ENCODE data around the gene SLC37A3. TPM values are rescaled to one million over a fixed set of nuclear protein-coding genes. Genes with fewer than 3 reads are reported as not detected.

SLC37A3 gene
- total RNA-seq, 1 donor from 2014 or later, result 62.3 TPM

- no peak for DNase-seq (ENCODE audit: low spot score, unreplicated experiment)
- no peak for TF ChIP-seq CTCF (IDR thresholded peaks at IDR 0.05; ENCODE audit: unreplicated experiment)
- Mint-ChIP-seq H3K4me3 (ENCODE audit: low read depth) (no peak overlapping the region), H3K27me3 (no peaks in the 10 kb centered on the region), H3K9me3 (ENCODE audit: low read depth) (no peaks in the 10 kb centered on the region), H3K36me3 (ENCODE audit: insufficient read depth) (no peaks in the 10 kb centered on the region), H3K27ac (no peak overlapping the region), H3K4me1 (ENCODE audit: low read depth) (no peaks in the 10 kb centered on the region)
These were observed 41.0 kb upstream of the SLC37A3 start for GRCh38 chr7:140439359-140439758.

- Mint-ChIP-seq H3K4me3 (ENCODE audit: low read depth) (no peak overlapping the region), H3K9me3 (ENCODE audit: low read depth) (no peaks in the 10 kb centered on the region), H3K27me3 (no peaks in the 10 kb centered on the region), H3K27ac (no peak overlapping the region), H3K4me1 (ENCODE audit: low read depth) (no peaks in the 10 kb centered on the region), H3K36me3 (ENCODE audit: insufficient read depth) (peaks cover 2% of the 10 kb centered on the region)
- no peak for TF ChIP-seq CTCF (IDR thresholded peaks at IDR 0.05; ENCODE audit: unreplicated experiment)
- no peak for DNase-seq (ENCODE audit: low spot score, unreplicated experiment)
These were observed 37.0 kb upstream of the SLC37A3 start for GRCh38 chr7:140435252-140435895.

- H3K4me3 Mint-ChIP-seq (ENCODE audit: low read depth), result no peak overlapping the region
- H3K27ac Mint-ChIP-seq, result no peak overlapping the region
- no peaks in the 10 kb centered on the region for H3K27me3 Mint-ChIP-seq
- no peak for TF ChIP-seq CTCF (IDR thresholded peaks at IDR 0.05; ENCODE audit: unreplicated experiment)
- H3K36me3 Mint-ChIP-seq (ENCODE audit: insufficient read depth), result peaks cover 5% of the 10 kb centered on the region
- no peaks in the 10 kb centered on the region for H3K9me3 Mint-ChIP-seq (ENCODE audit: low read depth)
- H3K4me1 Mint-ChIP-seq (ENCODE audit: low read depth), result no peaks in the 10 kb centered on the region
- no peak for DNase-seq (ENCODE audit: low spot score, unreplicated experiment)
These were observed 35.1 kb upstream of the SLC37A3 start for GRCh38 chr7:140433396-140433795.

GRCh38 chr7:140426130-140426529, 27.8 kb upstream of the SLC37A3 start:
- Mint-ChIP-seq H3K27me3 (no peaks in the 10 kb centered on the region), H3K4me3 (ENCODE audit: low read depth) (no peak overlapping the region), H3K9me3 (ENCODE audit: low read depth) (no peaks in the 10 kb centered on the region), H3K4me1 (ENCODE audit: low read depth) (no peaks in the 10 kb centered on the region), H3K27ac (no peak overlapping the region), H3K36me3 (ENCODE audit: insufficient read depth) (peaks cover 8% of the 10 kb centered on the region)
- TF ChIP-seq CTCF (IDR thresholded peaks at IDR 0.05; ENCODE audit: unreplicated experiment), result no peak
- DNase-seq (ENCODE audit: low spot score, unreplicated experiment), result no peak

- H3K27ac Mint-ChIP-seq, result no peak overlapping the region
- peaks cover 6% of the 10 kb centered on the region for H3K36me3 Mint-ChIP-seq (ENCODE audit: insufficient read depth)
- TF ChIP-seq CTCF (IDR thresholded peaks at IDR 0.05; ENCODE audit: unreplicated experiment), result no peak
- no peaks in the 10 kb centered on the region for H3K4me1 Mint-ChIP-seq (ENCODE audit: low read depth)
- DNase-seq (ENCODE audit: low spot score, unreplicated experiment), result no peak
- H3K27me3 Mint-ChIP-seq, result no peaks in the 10 kb centered on the region
- no peak overlapping the region for H3K4me3 Mint-ChIP-seq (ENCODE audit: low read depth)
- no peaks in the 10 kb centered on the region for H3K9me3 Mint-ChIP-seq (ENCODE audit: low read depth)
These were observed 27.4 kb upstream of the SLC37A3 start for GRCh38 chr7:140425718-140426117.

All from progenitor cell of endocrine pancreas (in vitro differentiated cells).